ENCODE data around the gene CACNA1G.

The CACNA1G gene

DNA sequence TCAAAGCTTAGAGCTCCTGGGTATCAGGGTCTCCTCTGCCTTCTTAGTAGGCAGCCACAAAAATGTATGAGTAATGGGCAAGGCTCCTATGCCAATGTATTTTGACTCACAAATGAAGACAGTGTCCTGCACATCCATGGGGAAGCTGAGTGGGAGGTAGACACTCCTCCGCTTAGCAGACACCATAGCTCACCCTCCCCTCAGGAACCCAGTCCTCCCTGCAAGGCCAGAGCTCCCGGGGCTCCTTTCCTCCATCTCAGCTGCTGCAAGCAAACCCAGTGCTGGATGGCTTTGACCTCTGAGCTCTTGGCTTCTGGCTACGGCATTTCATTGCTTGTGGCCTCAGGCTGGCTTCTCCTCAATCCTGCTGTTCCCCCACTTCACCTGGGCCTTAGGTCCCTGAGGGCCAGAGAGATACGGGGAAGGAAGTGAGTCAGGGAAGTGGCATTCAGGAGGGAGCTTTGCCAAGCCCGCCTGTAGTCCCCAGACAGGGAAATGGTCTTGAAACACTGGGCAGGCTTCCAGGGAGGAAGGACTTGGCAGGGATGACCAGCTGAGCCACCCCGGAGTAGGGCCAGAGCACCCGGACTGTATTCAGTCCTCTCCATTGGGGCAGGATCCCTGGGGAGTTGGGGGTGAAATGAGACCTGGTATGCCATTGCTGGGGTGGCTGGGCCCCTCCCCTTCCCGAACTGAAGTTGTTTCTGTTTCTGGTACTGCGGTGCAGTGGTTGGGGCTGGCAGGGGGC, 78.6 kb downstream of the CACNA1G start:
- Histone ChIP-seq H3K36me3 (ENCODE audit: insufficient read depth, low read depth, low read length) (no peaks in the 10 kb centered on the region), H3K27ac (ENCODE audit: low read length) (no peak overlapping the region), H3K4me1 (ENCODE audit: insufficient read depth, low read length) (peaks cover 6% of the 10 kb centered on the region; the same call in 1 of the 2 replicates), H3K4me3 (ENCODE audit: low read length) (no peak overlapping the region), H3K27me3 (ENCODE audit: insufficient read depth, low read length) (peaks cover 42% of the 10 kb centered on the region), H3K9me3 (ENCODE audit: insufficient read depth, low read depth, low read length) (no peaks in the 10 kb centered on the region), H3K9ac (ENCODE audit: low read depth, low read length) (no peak overlapping the region)

DNA sequence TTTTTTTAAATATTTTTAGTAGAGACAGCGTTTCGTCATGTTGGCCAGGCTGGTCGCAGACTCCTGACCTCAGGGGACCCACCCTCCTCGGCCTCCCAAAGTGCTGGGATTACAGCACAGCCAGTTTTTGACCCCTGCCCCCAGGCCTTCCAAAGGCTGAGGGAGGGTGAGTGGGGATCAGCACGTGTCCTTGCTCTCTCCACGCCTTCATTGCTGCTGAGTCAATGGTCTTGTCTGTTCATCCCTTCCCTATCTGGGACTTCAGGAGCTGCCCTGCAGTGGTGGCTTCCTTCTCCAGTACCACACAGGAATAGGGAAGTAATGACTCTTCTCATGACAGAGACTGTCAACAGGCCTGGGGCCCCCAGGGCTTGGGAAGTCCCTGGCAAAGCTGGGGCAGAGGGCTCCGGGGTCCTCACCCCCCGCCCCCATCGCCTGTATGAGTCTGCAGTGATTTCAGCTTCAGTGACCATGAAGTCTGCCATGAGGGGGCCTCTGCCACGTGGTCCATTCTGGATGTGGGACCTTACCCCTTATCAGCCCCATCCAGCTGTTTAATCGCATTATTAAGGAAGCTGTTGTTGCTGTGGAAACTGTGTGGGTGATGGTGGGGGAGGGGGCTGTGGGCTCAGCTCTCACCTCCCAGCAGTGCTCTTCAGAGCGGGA, 80.3 kb downstream of the CACNA1G start:
- no peak overlapping the region for H3K9ac ChIP-seq (ENCODE audit: low read depth, low read length)

DNA sequence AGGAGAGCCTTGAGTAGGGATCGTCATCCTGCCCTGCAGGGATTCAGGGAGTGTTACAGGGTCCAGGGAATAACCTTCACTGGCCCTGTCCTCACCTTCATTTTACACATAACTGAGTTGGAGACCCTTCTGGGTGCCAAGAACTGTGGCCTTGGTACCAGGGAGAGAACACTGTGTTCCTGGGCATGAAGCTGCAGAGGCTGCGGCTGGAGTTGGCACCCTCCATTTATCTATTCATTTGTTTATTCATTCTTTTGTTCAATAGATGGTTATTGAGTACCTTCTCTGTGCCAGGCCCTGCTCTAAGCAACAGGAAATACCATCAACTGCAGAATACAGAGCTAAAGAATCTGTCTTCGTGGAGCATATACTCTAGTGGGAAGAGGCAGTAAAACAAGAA, 80.8 kb downstream of the CACNA1G start:
- Histone ChIP-seq H3K27me3 (ENCODE audit: insufficient read depth, low read length) (peaks cover 20% of the 10 kb centered on the region), H3K36me3 (ENCODE audit: insufficient read depth, low read depth, low read length) (no peaks in the 10 kb centered on the region), H3K9me3 (ENCODE audit: insufficient read depth, low read depth, low read length) (no peaks in the 10 kb centered on the region), H3K27ac (ENCODE audit: low read length) (no peak overlapping the region), H3K4me3 (ENCODE audit: low read length) (no peak overlapping the region), H3K9ac (ENCODE audit: low read depth, low read length) (no peak overlapping the region), H3K4me1 (ENCODE audit: insufficient read depth, low read length) (peaks cover 6% of the 10 kb centered on the region; the same call in 1 of the 2 replicates)

More for the DNA sequence above, 80.3 kb downstream of the CACNA1G start:
- Histone ChIP-seq H3K27ac (ENCODE audit: low read length) (no peak overlapping the region), H3K4me3 (ENCODE audit: low read length) (no peak overlapping the region), H3K27me3 (ENCODE audit: insufficient read depth, low read length) (peaks cover 26% of the 10 kb centered on the region), H3K9me3 (ENCODE audit: insufficient read depth, low read depth, low read length) (no peaks in the 10 kb centered on the region), H3K4me1 (ENCODE audit: insufficient read depth, low read length) (peaks cover 6% of the 10 kb centered on the region; the same call in 1 of the 2 replicates), H3K36me3 (ENCODE audit: insufficient read depth, low read depth, low read length) (no peaks in the 10 kb centered on the region)

DNA sequence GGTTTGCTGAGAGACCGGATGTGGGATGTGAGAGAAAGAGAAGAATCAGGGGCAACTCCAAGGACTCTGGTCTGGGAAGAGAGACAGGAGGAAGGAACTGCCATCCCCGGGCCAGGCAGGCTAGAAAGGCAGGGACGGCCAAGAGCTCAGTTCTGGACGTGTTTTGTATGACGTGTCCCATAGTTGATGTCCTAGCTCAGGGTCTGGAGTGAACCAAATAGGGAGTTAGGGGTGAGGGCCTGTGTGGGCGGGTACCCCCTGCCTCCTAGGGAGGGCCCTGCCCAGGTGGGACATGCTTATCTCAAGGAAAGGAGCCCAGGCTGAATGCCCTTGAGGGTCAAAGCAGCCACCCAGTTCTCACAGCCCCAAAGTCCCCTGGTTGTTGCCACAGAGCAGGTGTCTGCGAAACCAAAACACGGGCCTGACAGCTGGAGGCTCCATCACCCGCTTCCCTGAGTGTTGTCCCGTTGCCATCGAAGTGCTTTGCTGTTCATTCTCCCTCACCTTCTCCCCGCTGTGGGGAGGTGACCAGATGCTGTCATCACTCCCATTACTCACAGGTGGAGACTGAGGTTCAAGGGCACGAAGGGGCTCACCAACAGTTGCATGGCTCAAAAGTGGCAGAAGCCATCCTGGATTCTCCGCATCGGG, 81.7 kb downstream of the CACNA1G start:
- Histone ChIP-seq H3K4me1 (ENCODE audit: insufficient read depth, low read length) (peaks cover 6% of the 10 kb centered on the region; the same call in 1 of the 2 replicates), H3K27ac (ENCODE audit: low read length) (no peak overlapping the region), H3K27me3 (ENCODE audit: insufficient read depth, low read length) (peaks cover 12% of the 10 kb centered on the region)

DNA sequence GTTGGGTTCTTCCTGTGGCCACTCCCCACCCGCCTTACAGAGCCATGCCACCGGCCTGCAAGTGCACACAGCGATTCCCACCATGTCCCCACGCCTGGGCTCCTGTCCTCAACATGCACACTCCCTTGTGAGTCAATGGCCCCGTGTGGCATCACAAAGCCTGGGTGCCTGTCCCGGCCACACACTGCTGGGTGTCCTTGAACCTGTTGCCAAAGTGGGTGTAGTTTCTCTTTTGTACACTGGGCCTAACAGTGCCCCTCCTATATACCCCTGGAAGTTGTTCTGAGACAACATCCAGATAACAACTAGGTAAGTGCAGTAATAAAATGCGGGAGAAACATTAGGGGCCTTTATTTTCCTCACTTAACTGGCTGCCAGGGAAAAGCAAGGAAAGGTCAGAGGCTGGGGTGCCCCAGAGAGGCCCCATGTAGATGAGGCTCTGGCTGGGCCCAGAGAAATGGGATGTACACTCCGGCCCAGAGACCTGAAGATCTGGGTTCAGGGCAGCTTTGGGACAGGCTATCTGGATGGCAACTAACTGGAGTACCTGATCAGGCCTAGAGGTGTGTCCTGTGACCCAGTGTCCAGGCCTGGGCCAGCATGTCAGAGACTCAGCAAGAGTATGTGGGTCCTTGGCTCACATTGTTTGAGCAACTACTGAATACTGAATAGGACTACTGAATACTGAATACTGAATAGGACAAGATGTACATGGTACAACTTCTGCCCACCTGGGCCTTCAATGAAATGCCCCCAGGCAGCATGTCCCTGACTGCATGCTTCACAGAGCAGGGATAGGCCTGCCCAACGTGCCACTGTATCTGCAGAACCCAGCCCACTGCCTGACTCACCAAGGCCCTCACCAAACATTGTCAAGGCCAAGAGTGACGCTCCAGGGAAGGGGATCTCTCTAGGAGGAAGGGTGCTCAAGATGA, 82.5 kb downstream of the CACNA1G start:
- no peaks in the 10 kb centered on the region for H3K36me3 ChIP-seq (ENCODE audit: insufficient read depth, low read depth, low read length)
- H3K27me3 ChIP-seq (ENCODE audit: insufficient read depth, low read length), result peaks cover 4% of the 10 kb centered on the region; the same call in 1 of the 2 replicates
- H3K9ac ChIP-seq (ENCODE audit: low read depth, low read length), result no peak overlapping the region
- H3K4me1 ChIP-seq (ENCODE audit: insufficient read depth, low read length), result peaks cover 6% of the 10 kb centered on the region; the same call in 1 of the 2 replicates
- no peaks in the 10 kb centered on the region for H3K9me3 ChIP-seq (ENCODE audit: insufficient read depth, low read depth, low read length)
- H3K4me3 ChIP-seq (ENCODE audit: low read length), result no peak overlapping the region
- H3K27ac ChIP-seq (ENCODE audit: low read length), result no peak overlapping the region

More for the DNA sequence above, 81.7 kb downstream of the CACNA1G start:
- no peak overlapping the region for H3K9ac ChIP-seq (ENCODE audit: low read depth, low read length)
- H3K4me3 ChIP-seq (ENCODE audit: low read length), result no peak overlapping the region
- H3K9me3 ChIP-seq (ENCODE audit: insufficient read depth, low read depth, low read length), result no peaks in the 10 kb centered on the region
- H3K36me3 ChIP-seq (ENCODE audit: insufficient read depth, low read depth, low read length), result no peaks in the 10 kb centered on the region

DNA sequence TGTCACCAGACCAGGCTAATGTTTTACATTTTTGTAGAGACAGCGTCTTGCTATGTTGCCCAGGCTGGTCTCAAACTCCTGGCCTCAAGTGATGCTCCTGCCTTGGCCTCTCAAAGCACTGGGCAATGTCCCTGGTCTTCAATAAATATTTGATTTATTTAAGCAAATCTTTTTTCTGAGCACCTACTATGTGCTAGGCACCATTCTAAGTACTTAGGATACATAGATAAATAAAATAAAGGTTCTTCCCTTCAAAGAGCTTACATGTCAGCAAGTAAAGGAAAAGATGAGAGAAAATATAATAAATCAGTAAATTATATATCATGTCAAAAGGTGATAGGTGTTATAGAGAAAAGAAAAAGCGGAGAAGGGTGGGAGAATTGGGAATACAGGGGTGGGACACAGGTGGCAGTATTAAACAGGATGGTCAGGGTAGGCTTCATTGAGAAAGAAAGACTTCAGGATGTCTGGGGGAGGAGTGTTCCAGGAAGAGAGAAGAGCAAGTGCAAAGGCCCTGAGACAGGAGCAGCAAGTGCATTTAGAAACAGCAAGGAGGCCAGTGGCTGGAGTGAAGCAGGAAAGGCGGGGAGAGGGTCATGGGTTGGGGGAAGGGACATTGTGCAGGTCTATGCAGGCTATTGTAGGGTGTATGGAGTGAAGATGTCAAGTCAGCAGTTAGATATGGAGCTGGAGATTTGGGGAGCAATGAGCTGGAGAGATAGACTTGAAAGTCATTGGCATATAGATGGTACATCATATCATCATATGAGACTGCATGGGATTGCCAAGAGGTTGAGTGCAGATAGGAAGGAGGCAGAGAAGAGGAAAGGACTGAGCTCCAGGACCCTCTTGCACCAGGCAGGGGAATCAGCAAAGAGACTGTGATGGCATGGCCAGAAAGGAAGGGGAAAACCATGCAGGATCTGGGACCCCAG, 85.5 kb downstream of the CACNA1G start:
- Histone ChIP-seq H3K9ac (ENCODE audit: low read depth, low read length) (no peak overlapping the region), H3K9me3 (ENCODE audit: insufficient read depth, low read depth, low read length) (no peaks in the 10 kb centered on the region), H3K36me3 (ENCODE audit: insufficient read depth, low read depth, low read length) (no peaks in the 10 kb centered on the region), H3K27me3 (ENCODE audit: insufficient read depth, low read length) (no peaks in the 10 kb centered on the region), H3K4me3 (ENCODE audit: low read length) (no peak overlapping the region), H3K27ac (ENCODE audit: low read length) (no peak overlapping the region), H3K4me1 (ENCODE audit: insufficient read depth, low read length) (no peaks in the 10 kb centered on the region)

DNA sequence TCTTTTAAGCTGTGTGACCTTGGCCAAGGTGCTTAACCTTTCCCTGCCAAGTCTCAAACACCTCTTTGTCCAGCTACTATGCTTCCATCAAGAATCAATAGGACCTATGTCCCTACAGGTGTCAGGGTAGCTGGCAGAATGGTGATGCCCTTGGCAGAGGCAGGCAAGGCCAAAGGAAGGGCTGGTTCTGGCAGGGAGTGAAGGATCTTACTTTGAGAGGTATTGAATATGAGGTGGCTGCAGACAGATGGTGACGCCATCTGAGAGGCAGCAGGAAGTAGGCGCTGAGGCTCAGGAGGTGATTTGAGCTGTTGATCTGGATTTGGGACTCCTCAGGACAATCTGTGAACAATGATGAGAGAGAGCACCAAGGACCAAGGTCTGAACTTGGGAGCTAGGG, 86.7 kb downstream of the CACNA1G start:
- H3K4me1 ChIP-seq (ENCODE audit: insufficient read depth, low read length), result no peaks in the 10 kb centered on the region
- no peaks in the 10 kb centered on the region for H3K9me3 ChIP-seq (ENCODE audit: insufficient read depth, low read depth, low read length)
- no peak overlapping the region for H3K9ac ChIP-seq (ENCODE audit: low read depth, low read length)
- H3K4me3 ChIP-seq (ENCODE audit: low read length), result no peak overlapping the region
- no peak overlapping the region for H3K27ac ChIP-seq (ENCODE audit: low read length)
- H3K36me3 ChIP-seq (ENCODE audit: insufficient read depth, low read depth, low read length), result no peaks in the 10 kb centered on the region
- no peaks in the 10 kb centered on the region for H3K27me3 ChIP-seq (ENCODE audit: insufficient read depth, low read length)

DNA sequence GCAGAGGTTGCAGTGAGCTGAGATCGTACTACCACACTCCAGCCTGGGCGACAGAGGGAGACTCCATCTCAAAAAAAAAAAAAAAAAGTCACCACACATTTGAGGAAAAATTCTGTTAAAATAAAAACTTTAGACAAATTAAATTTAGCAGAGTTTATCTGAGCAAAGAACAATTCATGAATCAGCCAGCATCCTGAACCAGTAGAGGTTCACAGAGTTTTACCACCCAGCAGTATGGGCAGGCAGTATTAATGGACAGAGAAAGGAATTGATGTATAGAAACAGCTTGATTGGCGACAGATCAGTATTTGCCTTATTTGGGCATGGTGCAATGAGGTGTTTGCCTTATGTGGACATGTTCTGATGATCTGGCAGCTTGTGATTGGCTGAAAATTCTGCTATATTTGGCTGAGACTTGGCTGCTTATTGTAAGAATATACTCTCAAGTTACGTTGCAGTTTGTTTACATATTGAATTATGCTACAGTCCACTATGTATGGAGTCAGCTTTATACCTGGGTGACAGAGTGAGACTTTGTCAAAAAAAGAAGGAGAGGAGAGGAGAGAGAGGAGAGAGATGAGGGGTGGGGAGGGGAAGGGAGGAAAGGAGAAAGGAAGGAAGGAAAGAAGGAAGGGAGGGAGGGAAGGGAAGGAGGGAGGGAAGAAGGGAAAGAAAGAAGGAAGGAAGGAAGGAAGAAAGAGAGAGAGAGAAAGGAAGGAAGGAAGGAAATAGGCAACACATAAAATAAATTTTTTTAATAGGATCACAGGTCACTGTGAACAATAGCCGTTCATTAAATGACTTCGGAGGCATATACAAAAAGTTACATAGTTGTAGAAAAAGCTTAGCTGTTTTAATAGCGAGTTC, 88.8 kb downstream of the CACNA1G start:
- Histone ChIP-seq H3K9ac (ENCODE audit: low read depth, low read length) (no peak overlapping the region), H3K36me3 (ENCODE audit: insufficient read depth, low read depth, low read length) (no peaks in the 10 kb centered on the region), H3K4me1 (ENCODE audit: insufficient read depth, low read length) (no peaks in the 10 kb centered on the region), H3K9me3 (ENCODE audit: insufficient read depth, low read depth, low read length) (no peaks in the 10 kb centered on the region), H3K4me3 (ENCODE audit: low read length) (no peak overlapping the region), H3K27ac (ENCODE audit: low read length) (no peak overlapping the region), H3K27me3 (ENCODE audit: insufficient read depth, low read length) (no peaks in the 10 kb centered on the region)

DNA sequence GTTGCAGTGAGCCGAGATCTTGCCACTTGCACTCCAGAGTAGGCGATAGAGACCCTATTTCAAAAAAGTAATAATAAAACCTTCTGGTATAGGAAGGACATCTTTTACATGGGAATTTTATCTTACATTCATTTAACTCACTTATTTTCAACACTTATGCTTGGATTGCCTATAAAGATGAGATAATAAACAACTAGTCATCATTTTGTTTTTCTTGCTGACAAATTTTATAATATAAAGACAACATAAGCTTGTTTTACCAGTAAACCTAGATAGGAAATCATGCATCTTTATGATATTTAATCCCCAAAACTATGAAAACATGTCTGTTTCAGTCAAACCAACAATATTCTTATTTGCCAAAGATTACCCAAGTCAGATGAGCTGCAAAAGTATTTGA, 91.1 kb downstream of the CACNA1G start:
- no peak overlapping the region for H3K9ac ChIP-seq (ENCODE audit: low read depth, low read length)
- no peak overlapping the region for H3K27ac ChIP-seq (ENCODE audit: low read length)
- no peaks in the 10 kb centered on the region for H3K9me3 ChIP-seq (ENCODE audit: insufficient read depth, low read depth, low read length)
- no peaks in the 10 kb centered on the region for H3K36me3 ChIP-seq (ENCODE audit: insufficient read depth, low read depth, low read length)
- no peak overlapping the region for H3K4me3 ChIP-seq (ENCODE audit: low read length)
- no peaks in the 10 kb centered on the region for H3K27me3 ChIP-seq (ENCODE audit: insufficient read depth, low read length)
- H3K4me1 ChIP-seq (ENCODE audit: insufficient read depth, low read length), result no peaks in the 10 kb centered on the region

DNA sequence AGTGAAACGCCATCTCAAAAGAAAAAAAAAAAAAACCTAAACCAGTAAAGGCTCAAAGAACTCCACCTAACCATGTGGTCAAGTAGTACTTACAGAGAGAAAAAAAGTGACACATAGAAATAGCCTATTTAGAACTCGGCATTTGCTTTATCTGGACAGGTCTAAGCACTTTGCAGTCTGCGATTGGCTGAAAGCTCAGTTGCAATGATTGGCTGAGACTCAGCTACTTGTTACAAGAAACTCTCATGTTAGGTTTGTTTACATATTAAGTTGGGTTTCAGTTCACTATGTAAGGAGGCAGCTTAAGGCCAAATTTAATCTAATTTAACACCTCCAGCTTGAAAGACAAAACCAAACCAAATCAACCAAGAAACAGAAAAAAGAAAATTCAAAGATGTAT, 93.2 kb downstream of the CACNA1G start:
- H3K4me1 ChIP-seq (ENCODE audit: insufficient read depth, low read length), result no peaks in the 10 kb centered on the region
- no peaks in the 10 kb centered on the region for H3K9me3 ChIP-seq (ENCODE audit: insufficient read depth, low read depth, low read length)
- no peaks in the 10 kb centered on the region for H3K27me3 ChIP-seq (ENCODE audit: insufficient read depth, low read length)
- no peak overlapping the region for H3K27ac ChIP-seq (ENCODE audit: low read length)
- H3K4me3 ChIP-seq (ENCODE audit: low read length), result no peak overlapping the region
- H3K36me3 ChIP-seq (ENCODE audit: insufficient read depth, low read depth, low read length), result no peaks in the 10 kb centered on the region
- H3K9ac ChIP-seq (ENCODE audit: low read depth, low read length), result no peak overlapping the region

Data from iPS-20b (cell line).